ENCODE data around the gene FOXC1. TPM values are rescaled to one million over a fixed set of nuclear protein-coding genes. Genes with fewer than 3 reads are reported as not detected.

FOXC1 gene
- total and polyA plus RNA-seq, 2 experiments from 2014 or later, result 0.60 to 1.1 TPM

DNA sequence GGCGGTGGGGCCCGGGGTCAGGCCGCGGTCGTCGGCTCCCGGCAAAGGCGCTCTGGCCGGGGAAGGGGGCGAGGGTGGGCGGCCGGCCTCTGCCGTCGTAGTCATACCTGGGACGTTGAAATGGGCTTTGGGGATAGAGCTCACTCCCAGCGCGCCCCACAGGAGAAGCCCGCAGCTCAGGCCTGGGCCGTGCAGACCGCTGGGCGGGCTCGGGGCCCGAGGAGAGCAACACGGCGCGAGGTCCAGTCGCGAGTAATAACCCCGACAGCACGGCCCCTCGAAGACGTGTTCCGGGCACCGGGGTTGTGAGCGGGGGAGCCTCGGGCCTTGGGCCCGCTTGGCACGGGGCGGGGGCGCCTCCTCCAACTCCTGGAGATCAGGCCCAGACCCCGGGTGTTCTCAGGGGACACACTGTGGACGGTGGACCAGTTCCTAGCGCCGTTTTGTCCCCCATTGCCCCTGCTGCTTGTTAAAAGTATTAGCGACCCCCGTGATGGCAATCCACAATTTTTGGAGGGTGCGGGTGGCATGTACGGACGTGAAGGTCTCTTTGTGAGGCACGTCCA, 10.9 kb downstream of the FOXC1 start:
- no peak for DNase-seq (ENCODE audit: low spot score)
- H3K27me3 ChIP-seq, result peaks cover 100% of the 10 kb centered on the region
- H3K4me2 ChIP-seq, result peak overlapping the region; percentile 75

DNA sequence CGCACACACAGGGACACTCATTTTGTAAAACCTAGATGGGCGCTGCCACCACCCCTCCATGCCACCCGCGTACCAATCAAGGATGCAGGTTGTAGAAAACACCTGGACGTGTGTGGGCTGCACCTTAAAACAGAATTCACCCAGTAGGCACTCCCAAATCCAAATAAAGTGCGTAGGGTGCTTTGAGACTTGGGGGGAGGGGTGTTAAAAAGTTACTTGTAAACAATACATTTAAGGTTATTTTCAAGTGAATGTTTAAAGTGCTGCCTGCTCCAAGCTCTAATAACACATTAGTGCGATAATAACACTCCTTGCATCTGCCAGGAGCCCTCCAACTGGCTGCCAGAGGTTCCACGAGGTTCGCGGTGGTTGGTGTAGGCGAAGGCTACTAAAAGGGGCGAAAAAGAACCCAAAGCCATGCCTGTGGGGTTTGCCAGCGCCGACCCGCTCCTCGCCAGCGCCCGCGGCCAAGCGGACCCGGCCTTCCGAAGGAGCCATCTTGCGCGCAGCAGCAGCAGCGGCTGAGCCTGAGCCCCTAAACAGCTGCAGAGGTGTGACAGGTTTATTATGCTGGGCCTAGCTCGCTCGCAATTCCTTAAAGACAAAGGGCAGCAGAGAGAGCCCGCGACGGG, 11.5 kb downstream of the FOXC1 start:
- no peaks in the 10 kb centered on the region for H3K36me3 ChIP-seq (replicated peaks; ENCODE audit: insufficient read depth, low read depth)
- no peak overlapping the region for H3K27ac ChIP-seq
- WGBS (ENCODE audit: low lambda C conversion rate, missing lambda C conversion rate), result 51% methylated on average over 30 of the region's 30 CpGs
- H4K20me1 ChIP-seq (ENCODE audit: insufficient read depth, poor library complexity, severe bottlenecking), result no peaks in the 10 kb centered on the region
- peaks cover 22% of the 10 kb centered on the region for H3K4me1 ChIP-seq (ENCODE audit: insufficient read depth)
- no peak overlapping the region for H2AFZ ChIP-seq
- no peak overlapping the region for H3K4me3 ChIP-seq
- peaks cover 100% of the 10 kb centered on the region for H3K27me3 ChIP-seq
- no peaks in the 10 kb centered on the region for H3K9me2 ChIP-seq (replicated peaks; ENCODE audit: insufficient read depth)
- no peaks in the 10 kb centered on the region for H3K79me2 ChIP-seq
- TF ChIP-seq EZH2phosphoT487 (IDR thresholded peaks at IDR 0.05; ENCODE audit: low read depth, severe bottlenecking, unreplicated experiment) (no peak), EZH2 (IDR thresholded peaks at IDR 0.05; ENCODE audit: borderline replicate concordance) (no peak)
- TF ChIP-seq, protein P1, sequence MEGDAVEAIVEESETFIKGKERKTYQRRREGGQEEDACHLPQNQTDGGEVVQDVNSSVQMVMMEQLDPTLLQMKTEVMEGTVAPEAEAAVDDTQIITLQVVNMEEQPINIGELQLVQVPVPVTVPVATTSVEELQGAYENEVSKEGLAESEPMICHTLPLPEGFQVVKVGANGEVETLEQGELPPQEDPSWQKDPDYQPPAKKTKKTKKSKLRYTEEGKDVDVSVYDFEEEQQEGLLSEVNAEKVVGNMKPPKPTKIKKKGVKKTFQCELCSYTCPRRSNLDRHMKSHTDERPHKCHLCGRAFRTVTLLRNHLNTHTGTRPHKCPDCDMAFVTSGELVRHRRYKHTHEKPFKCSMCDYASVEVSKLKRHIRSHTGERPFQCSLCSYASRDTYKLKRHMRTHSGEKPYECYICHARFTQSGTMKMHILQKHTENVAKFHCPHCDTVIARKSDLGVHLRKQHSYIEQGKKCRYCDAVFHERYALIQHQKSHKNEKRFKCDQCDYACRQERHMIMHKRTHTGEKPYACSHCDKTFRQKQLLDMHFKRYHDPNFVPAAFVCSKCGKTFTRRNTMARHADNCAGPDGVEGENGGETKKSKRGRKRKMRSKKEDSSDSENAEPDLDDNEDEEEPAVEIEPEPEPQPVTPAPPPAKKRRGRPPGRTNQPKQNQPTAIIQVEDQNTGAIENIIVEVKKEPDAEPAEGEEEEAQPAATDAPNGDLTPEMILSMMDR (IDR thresholded peaks at IDR 0.05; ENCODE audit: poor library complexity), result no peak
- no peaks in the 10 kb centered on the region for H3K9me3 ChIP-seq (ENCODE audit: low read depth)
- no peak overlapping the region for H3K4me2 ChIP-seq
- DNase-seq (ENCODE audit: low spot score), result no peak

More for the DNA sequence above, 10.9 kb downstream of the FOXC1 start:
- no peak overlapping the region for H3K27ac ChIP-seq
- 26% methylated on average over 37 of the region's 50 CpGs for WGBS (ENCODE audit: low lambda C conversion rate, missing lambda C conversion rate)
- H3K79me2 ChIP-seq, result no peaks in the 10 kb centered on the region
- H3K4me1 ChIP-seq (ENCODE audit: insufficient read depth), result peaks cover 22% of the 10 kb centered on the region
- no peaks in the 10 kb centered on the region for H4K20me1 ChIP-seq (ENCODE audit: insufficient read depth, poor library complexity, severe bottlenecking)
- no peak overlapping the region for H2AFZ ChIP-seq
- H3K9me2 ChIP-seq (replicated peaks; ENCODE audit: insufficient read depth), result no peaks in the 10 kb centered on the region
- no peaks in the 10 kb centered on the region for H3K36me3 ChIP-seq (replicated peaks; ENCODE audit: insufficient read depth, low read depth)
- no peak overlapping the region for H3K4me3 ChIP-seq
- TF ChIP-seq EZH2phosphoT487 (IDR thresholded peaks at IDR 0.05; ENCODE audit: low read depth, severe bottlenecking, unreplicated experiment) (no peak), EZH2 (IDR thresholded peaks at IDR 0.05; ENCODE audit: borderline replicate concordance) (no peak)
- H3K9me3 ChIP-seq (ENCODE audit: low read depth), result no peaks in the 10 kb centered on the region

- H3K9me2 ChIP-seq (replicated peaks; ENCODE audit: insufficient read depth), result no peaks in the 10 kb centered on the region
- no peak overlapping the region for H3K4me3 ChIP-seq
- no peak overlapping the region for H3K27ac ChIP-seq
- 53% methylated on average over 15 of the region's 15 CpGs for WGBS (ENCODE audit: low lambda C conversion rate, missing lambda C conversion rate)
- H2AFZ ChIP-seq, result no peak overlapping the region
- DNase-seq (ENCODE audit: low spot score), result no peak
- H3K36me3 ChIP-seq (replicated peaks; ENCODE audit: insufficient read depth, low read depth), result no peaks in the 10 kb centered on the region
- H3K9me3 ChIP-seq (ENCODE audit: low read depth), result no peaks in the 10 kb centered on the region
- TF ChIP-seq, protein P1 (IDR thresholded peaks at IDR 0.05; ENCODE audit: poor library complexity), result no peak
- TF ChIP-seq EZH2 (IDR thresholded peaks at IDR 0.05; ENCODE audit: borderline replicate concordance), result peak; percentile 5
- no peaks in the 10 kb centered on the region for H4K20me1 ChIP-seq (ENCODE audit: insufficient read depth, poor library complexity, severe bottlenecking)
- no peak overlapping the region for H3K4me2 ChIP-seq
- no peaks in the 10 kb centered on the region for H3K79me2 ChIP-seq
- peaks cover 22% of the 10 kb centered on the region for H3K4me1 ChIP-seq (ENCODE audit: insufficient read depth)
- peaks cover 100% of the 10 kb centered on the region for H3K27me3 ChIP-seq
These were observed 12.6 kb downstream of the FOXC1 start for GRCh38 chr6:1622220-1622850.

Measured in hepatocyte (in vitro differentiated cells).